GM10847 (cell line): ENCODE results near the gene SESTD1.

Source experiments
- POLR2A ChIP-seq: IDR thresholded peaks from 2 replicates; pipeline ENCODE4 v1.6.1; 2011; ENCODE audit not compliant: insufficient read length; ENCODE audit errors: extremely low read depth

The SESTD1 gene

GRCh38 chr2:179107737-179108136 is 156.9 kb downstream of the SESTD1 start:
- no peak for TF ChIP-seq POLR2A

- TF ChIP-seq POLR2A: no peak
These were observed 157.8 kb downstream of the SESTD1 start for GRCh38 chr2:179106676-179107428.

GRCh38 chr2:179106342-179106675 is 158.3 kb downstream of the SESTD1 start:
- TF ChIP-seq POLR2A: no peak

- TF ChIP-seq POLR2A: no peak
These were observed 159.9 kb downstream of the SESTD1 start for GRCh38 chr2:179104736-179105135.

GRCh38 chr2:179098080-179098689 is 166.4 kb downstream of the SESTD1 start:
- TF ChIP-seq POLR2A: no peak

- no peak for TF ChIP-seq POLR2A
These were observed 167.5 kb downstream of the SESTD1 start for GRCh38 chr2:179097131-179097530.

GRCh38 chr2:179096090-179096489 is 168.5 kb downstream of the SESTD1 start:
- TF ChIP-seq POLR2A: no peak

GRCh38 chr2:179082697-179083096 is 181.9 kb downstream of the SESTD1 start:
- no peak for TF ChIP-seq POLR2A

- TF ChIP-seq POLR2A: no peak
These were observed 182.7 kb downstream of the SESTD1 start for GRCh38 chr2:179081954-179082353.

GRCh38 chr2:179072527-179072926 is 192.1 kb downstream of the SESTD1 start:
- TF ChIP-seq POLR2A: no peak

- no peak for TF ChIP-seq POLR2A
These were observed 192.7 kb downstream of the SESTD1 start for GRCh38 chr2:179071810-179072355.

GRCh38 chr2:179070895-179071294 is 193.7 kb downstream of the SESTD1 start:
- no peak for TF ChIP-seq POLR2A

GRCh38 chr2:179069685-179070084 is 194.9 kb downstream of the SESTD1 start:
- no peak for TF ChIP-seq POLR2A

- no peak for TF ChIP-seq POLR2A
These were observed 195.5 kb downstream of the SESTD1 start for GRCh38 chr2:179068991-179069643.

GRCh38 chr2:179059026-179059700 is 205.5 kb downstream of the SESTD1 start:
- TF ChIP-seq POLR2A: no peak
